Suppressor macrophage treated with lipopolysaccharide for 1 hour (primary cell): ENCODE data around the gene PAPPA.

Experiments used
- DNase-seq, 3 donors: peaks; one replicate each; pipeline ENCODE4 v3.0.0-alpha.2; 2020 to 2022

Gene PAPPA

DNA sequence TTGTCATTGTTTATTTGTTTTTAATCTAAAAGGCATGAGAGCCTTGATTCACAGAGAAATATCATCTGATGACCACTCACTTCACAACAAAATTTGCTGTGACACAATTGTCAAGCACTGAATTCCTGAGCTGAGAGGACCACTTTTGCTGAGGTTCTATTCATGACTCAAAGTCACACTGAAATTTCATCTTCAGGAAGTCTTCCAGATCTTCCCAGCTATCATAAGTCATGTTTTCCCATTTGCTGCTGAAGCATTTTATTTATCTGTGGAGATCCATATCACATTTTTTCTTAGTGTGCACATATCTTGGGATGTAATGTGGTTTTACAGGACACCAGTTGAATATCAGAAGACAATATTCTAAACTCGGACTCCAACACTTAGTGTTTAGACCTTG is 278.5 kb downstream of the PAPPA start:
- no peak for DNase-seq

DNA sequence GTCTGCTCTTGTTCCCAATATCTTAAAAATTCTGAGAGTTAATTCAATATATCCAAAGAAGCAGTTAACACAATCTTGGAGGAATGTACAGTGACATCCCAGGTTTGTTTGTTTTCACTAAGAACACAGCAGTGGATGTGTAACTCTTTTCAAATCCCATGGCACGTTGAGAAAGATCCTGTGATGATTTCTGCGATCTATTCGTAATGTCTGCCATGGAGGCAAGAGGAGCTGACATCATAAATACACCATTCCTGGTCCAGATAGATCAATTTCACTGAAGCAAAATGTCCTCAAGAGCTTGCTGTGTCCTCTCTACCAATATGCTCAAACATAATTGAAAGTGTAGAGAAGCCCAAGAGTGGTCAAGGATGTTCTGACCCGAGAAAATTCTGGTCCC is 280.7 kb downstream of the PAPPA start:
- no peak for DNase-seq

DNA sequence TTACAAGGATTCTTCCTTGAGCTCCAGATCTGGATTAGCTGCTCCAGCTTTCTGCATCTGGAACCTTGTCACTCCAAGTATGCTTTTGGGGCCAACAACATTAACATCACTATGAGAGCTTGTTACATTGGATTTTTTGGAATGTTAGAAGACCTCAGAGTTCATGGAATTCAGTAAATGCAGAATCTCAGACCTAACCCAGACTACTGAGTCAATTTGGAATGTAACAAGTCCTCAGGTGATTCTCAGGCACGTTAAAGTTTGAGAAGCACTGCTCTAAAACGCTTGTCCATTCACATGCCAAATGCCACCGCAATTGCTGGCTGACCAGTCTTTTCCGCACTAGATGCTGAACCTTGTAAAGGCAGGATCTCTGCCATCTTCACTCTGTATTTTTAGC is 282.1 kb downstream of the PAPPA start:
- no peak for DNase-seq

DNA sequence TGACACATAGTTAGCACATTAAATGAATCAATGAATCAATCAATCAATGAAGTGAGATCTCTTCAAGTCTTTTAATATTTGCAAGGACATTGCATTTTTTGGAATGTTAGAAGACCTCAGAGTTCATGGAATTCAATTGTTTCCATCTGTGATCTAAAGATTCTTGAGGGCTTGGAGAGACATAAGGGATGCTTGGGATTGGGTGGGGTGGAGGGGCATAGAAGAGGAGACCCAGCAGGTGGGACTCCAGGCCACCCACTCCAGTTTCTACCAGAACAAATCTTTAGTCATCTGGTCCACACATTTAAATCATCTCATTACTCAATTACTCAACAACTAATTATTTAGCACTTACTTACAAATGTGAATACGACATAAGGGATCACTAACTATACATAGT is 282.5 kb downstream of the PAPPA start:
- DNase-seq = no peak

DNA sequence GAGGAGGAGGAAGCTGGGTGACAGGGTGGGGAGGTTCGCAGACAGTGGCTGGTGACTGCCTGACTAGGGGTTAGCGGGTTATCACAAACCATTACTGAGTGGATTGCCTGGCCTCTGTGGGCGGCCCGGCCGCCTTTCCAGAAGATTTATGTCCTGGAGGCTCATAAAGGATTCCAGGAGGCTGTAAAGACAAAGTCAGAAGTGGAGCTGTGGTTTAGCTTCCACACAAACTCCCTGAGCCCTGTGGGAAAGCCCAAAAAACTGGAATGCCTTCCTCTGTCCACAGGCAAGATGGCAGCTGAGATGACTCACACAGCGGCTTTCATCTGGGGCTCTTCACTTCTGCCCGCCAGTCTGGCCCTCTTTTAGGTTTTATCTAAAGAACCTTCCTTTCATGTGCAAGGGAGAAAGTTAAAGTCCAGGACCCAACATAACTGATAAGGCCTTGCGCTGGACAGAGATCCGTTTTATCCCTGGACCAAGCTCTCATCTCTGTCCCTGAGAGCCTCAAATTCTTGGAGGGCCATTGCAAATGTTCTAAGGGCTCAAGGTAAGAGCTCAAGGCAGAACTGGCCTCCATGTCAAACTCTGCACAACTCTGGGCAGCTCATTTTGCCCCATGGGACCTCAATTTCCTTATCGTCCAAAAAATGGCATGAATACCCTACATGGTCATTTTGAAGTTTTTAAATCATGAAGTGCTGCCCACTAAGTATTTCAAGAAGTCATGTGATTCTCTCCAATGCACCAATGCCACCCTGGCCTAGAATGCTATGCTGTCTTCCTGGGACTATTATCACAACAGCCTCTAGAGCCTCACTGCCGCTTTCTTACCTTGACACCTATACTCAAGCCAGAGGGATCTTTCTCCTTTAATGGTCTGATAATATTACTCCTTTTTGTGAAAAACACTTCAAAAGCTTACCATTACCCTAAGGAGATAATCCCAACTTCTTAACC is 284.1 kb downstream of the PAPPA start:
- DNase-seq = no peak

DNA sequence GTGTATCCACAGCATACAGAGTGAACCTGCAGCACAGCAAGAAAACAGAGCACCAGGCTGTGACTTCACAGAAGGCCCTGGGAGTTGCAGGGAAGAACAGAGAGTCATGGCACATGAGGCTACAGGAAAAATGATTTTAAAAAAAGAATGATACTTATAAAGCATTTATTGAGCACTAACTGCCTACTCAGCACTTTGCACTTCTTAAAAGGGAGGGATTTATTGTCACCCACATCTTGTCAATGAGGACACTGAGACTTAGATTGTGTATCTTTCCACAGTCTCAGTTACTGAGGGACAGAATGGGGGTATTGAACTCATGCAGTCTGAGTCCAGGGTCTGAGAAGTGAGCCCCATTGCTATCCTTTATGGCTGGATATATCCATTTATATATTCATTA is 288.9 kb downstream of the PAPPA start:
- no peak for DNase-seq

- no peak for DNase-seq
Measured at GRCh38 chr9:116447934-116448333, 294.3 kb downstream of the PAPPA start.

- DNase-seq = no peak
Measured at GRCh38 chr9:116448431-116448830, 294.8 kb downstream of the PAPPA start.

- no peak for DNase-seq
Measured at GRCh38 chr9:116449949-116450348, 296.4 kb downstream of the PAPPA start.

DNA sequence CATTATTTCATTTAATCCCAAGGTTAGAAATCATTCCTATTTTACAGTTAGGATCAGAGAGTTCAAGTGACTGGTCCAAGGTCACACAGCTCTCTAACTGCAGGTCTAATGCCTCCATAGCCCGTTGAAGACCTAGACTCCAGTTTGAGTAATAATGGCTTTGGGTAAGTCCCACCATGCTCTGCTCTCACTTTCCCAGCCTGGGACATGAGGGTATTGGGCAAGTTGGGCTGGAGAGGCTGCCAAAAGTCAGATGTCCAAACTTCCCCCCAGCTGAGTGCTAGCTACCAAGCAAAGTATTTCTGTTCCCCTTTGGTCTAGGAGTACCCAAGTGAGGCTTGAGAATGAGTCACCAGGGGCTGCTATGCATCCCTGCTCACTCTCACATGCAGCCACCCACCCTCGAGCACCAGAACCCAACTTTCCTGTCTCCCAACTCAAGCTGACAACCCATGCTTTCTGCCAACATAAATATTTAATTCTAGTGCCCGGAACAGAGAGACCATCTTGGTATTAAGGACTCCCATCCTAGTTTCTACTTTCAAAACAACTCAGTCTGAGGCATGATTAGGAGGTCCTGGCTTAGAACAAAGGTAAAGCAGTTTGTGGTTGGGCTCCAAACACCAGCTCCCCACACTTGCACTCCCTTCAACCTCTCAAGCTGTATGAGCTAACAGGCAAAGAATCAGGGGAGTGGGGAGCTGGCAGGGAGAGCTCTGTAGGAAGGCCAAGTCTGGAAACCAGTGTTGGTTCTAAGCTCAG is 297.0 kb downstream of the PAPPA start:
- DNase-seq = peak; percentile 92 to 95 (median 95)

DNA sequence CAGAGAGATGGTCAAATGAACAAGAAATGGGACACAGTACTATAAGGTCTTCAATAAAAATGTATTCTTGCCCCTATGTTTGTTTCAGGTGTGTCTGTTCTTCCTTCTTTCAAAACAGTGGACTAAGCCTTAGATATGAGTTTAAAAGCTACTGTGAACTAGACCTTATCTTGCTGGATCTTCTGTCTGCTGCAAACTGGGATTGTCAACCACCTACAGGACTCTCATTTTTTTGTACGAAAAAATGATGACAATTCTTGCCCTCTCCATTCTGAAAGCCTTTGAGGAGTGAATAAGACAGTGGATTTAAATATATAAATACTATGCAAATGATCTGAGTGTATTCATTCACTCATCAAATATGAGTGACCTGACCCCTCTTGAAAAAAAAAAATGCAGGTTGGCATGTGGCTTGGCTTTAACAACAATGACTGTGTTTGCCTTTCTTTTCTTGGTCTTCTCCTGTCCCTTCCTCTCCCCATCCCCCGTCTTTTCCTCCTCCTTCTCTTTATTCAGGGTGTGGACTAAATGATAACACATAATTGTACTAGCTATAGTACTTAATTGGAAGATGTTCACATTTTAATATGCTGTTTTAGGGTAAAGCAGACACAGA is 298.0 kb downstream of the PAPPA start:
- no peak for DNase-seq
